GM23338 (cell line): Measurements from ENCODE around the gene AKT1S1.

Experiments used
- CREB1 ChIP-seq: fragments of 250-450 bp; sonication (Bioruptor Pico); IDR thresholded peaks from 2 replicates; pipeline ENCODE4 v1.5.0; 2020; ENCODE audit warnings: low read depth, mild to moderate bottlenecking, moderate library complexity
- ETS1 ChIP-seq: IDR thresholded peaks from 2 replicates; pipeline ENCODE4 v1.6.1; 2016; ENCODE audit warnings: antibody characterized with exemption
- EZH2 ChIP-seq: fragments of 200-600 bp; sonication (generic); IDR thresholded peaks from one replicate; pipeline ENCODE4 v1.8.0; 2017; ENCODE audit warnings: antibody characterized with exemption, mild to moderate bottlenecking, low read depth; ENCODE audit not compliant: unreplicated experiment
- JUNB ChIP-seq: IDR thresholded peaks from one replicate; pipeline ENCODE4 v1.6.1; 2016; ENCODE audit warnings: antibody characterized with exemption; ENCODE audit not compliant: unreplicated experiment
- POLR2AphosphoS5 ChIP-seq: IDR thresholded peaks from 2 replicates; pipeline ENCODE4 v1.6.1; 2016; ENCODE audit warnings: antibody characterized with exemption, low read depth
- ZNF114 ChIP-seq: fragments of 250-450 bp; sonication (Bioruptor Pico); IDR thresholded peaks from 2 replicates; pipeline ENCODE4 v1.5.0; 2020; ENCODE audit warnings: mild to moderate bottlenecking, moderate library complexity
- ZNF331 ChIP-seq: fragments of 250-450 bp; sonication (Bioruptor Pico); IDR thresholded peaks from 2 replicates; pipeline ENCODE4 v1.5.0; 2020; ENCODE audit warnings: low read depth, mild to moderate bottlenecking, moderate library complexity
- TF ChIP-seq, protein P1 (sequence below): IDR thresholded peaks from one replicate; pipeline ENCODE4 v1.6.1; 2018; ENCODE audit warnings: antibody characterized with exemption; ENCODE audit not compliant: unreplicated experiment
- TF ChIP-seq, protein P2 (sequence below), 2 experiments: fragments of 200-600 bp in 1 of 2; sonication (generic) in 1 of 2; conservative IDR thresholded peaks; 2 replicates each; pipeline versions ENCODE4 v1.5.1 to v1.6.1; 2016 to 2017; ENCODE audit warnings: antibody characterized with exemption in 2 of 2, low read depth in 2 of 2, mild to moderate bottlenecking in 2 of 2, moderate library complexity in 1 of 2

- no peak for TF ChIP-seq JUNB
- TF ChIP-seq, protein P1, sequence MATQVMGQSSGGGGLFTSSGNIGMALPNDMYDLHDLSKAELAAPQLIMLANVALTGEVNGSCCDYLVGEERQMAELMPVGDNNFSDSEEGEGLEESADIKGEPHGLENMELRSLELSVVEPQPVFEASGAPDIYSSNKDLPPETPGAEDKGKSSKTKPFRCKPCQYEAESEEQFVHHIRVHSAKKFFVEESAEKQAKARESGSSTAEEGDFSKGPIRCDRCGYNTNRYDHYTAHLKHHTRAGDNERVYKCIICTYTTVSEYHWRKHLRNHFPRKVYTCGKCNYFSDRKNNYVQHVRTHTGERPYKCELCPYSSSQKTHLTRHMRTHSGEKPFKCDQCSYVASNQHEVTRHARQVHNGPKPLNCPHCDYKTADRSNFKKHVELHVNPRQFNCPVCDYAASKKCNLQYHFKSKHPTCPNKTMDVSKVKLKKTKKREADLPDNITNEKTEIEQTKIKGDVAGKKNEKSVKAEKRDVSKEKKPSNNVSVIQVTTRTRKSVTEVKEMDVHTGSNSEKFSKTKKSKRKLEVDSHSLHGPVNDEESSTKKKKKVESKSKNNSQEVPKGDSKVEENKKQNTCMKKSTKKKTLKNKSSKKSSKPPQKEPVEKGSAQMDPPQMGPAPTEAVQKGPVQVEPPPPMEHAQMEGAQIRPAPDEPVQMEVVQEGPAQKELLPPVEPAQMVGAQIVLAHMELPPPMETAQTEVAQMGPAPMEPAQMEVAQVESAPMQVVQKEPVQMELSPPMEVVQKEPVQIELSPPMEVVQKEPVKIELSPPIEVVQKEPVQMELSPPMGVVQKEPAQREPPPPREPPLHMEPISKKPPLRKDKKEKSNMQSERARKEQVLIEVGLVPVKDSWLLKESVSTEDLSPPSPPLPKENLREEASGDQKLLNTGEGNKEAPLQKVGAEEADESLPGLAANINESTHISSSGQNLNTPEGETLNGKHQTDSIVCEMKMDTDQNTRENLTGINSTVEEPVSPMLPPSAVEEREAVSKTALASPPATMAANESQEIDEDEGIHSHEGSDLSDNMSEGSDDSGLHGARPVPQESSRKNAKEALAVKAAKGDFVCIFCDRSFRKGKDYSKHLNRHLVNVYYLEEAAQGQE, result no peak
- TF ChIP-seq, protein P2, sequence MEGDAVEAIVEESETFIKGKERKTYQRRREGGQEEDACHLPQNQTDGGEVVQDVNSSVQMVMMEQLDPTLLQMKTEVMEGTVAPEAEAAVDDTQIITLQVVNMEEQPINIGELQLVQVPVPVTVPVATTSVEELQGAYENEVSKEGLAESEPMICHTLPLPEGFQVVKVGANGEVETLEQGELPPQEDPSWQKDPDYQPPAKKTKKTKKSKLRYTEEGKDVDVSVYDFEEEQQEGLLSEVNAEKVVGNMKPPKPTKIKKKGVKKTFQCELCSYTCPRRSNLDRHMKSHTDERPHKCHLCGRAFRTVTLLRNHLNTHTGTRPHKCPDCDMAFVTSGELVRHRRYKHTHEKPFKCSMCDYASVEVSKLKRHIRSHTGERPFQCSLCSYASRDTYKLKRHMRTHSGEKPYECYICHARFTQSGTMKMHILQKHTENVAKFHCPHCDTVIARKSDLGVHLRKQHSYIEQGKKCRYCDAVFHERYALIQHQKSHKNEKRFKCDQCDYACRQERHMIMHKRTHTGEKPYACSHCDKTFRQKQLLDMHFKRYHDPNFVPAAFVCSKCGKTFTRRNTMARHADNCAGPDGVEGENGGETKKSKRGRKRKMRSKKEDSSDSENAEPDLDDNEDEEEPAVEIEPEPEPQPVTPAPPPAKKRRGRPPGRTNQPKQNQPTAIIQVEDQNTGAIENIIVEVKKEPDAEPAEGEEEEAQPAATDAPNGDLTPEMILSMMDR (conservative IDR thresholded peaks at IDR 0.05; ENCODE audit: low read depth in 2 of 2), result no peak
- TF ChIP-seq POLR2AphosphoS5, result no peak
- no peak for TF ChIP-seq CREB1 (CRISPR knock-in tag)
- TF ChIP-seq EZH2, result no peak
- no peak for TF ChIP-seq ZNF114 (CRISPR knock-in tag)
- no peak for TF ChIP-seq ZNF331 (CRISPR knock-in tag)
- TF ChIP-seq ETS1, result no peak
Measured at GRCh38 chr19:49873129-49873521, 4.0 kb downstream of the AKT1S1 start.
